Astrocyte (in vitro differentiated cells and primary cell): Measurements from ENCODE around the gene LTBP2. TPM values are rescaled to one million over a fixed set of nuclear protein-coding genes. Genes with fewer than 3 reads are reported as not detected.

ENCODE experiments used
- DNase-seq: peaks from one replicate; pipeline ENCODE4 v3.0.0-alpha.2; 2010; ENCODE audit warnings: low read depth
- FAIRE-seq: peaks from 2 replicates; lab custom pipeline; 2011; peaks lifted over from hg19 to GRCh38; lab: Jason Lieb, UNC
- H2AFZ ChIP-seq: 2 replicates; pipeline ENCODE4 v1.6.0; 2012; ENCODE audit warnings: low read depth, low read length, inconsistent platforms
- H3K27ac ChIP-seq: 2 replicates; pipeline ENCODE4 v1.5.1; 2011; ENCODE audit warnings: low read depth, low read length, inconsistent platforms
- H3K27me3 ChIP-seq: 2 replicates; pipeline ENCODE4 v1.6.0; 2011; ENCODE audit warnings: low read length, inconsistent platforms; ENCODE audit not compliant: insufficient read depth
- H3K36me3 ChIP-seq: 2 replicates; pipeline ENCODE4 v1.5.1; 2011; ENCODE audit warnings: low read length, inconsistent platforms; ENCODE audit not compliant: insufficient read depth
- H3K4me1 ChIP-seq: 2 replicates; pipeline ENCODE4 v1.5.1; 2011; ENCODE audit warnings: low read length, inconsistent platforms; ENCODE audit not compliant: insufficient read depth
- H3K4me2 ChIP-seq: 2 replicates; pipeline ENCODE4 v1.6.0; 2012; ENCODE audit warnings: low read length, inconsistent platforms
- H3K4me3 ChIP-seq: 2 replicates; pipeline ENCODE4 v1.5.1; 2011; ENCODE audit warnings: low read depth, mild to moderate bottlenecking, low read length, inconsistent platforms; ENCODE audit not compliant: insufficient read depth
- H3K79me2 ChIP-seq: 2 replicates; pipeline ENCODE4 v1.6.0; 2012; ENCODE audit warnings: mild to moderate bottlenecking, low read length, inconsistent platforms; ENCODE audit not compliant: insufficient read depth
- H3K9ac ChIP-seq: 2 replicates; pipeline ENCODE4 v1.6.0; 2012; ENCODE audit warnings: mild to moderate bottlenecking, low read length, inconsistent platforms
- H3K9me3 ChIP-seq: 2 replicates; pipeline ENCODE4 v1.5.1; 2012; ENCODE audit warnings: low read depth, mild to moderate bottlenecking, low read length, inconsistent platforms; ENCODE audit not compliant: insufficient read depth
- H4K20me1 ChIP-seq: 2 replicates; pipeline ENCODE4 v1.6.0; 2012; ENCODE audit warnings: low read length, inconsistent platforms; ENCODE audit not compliant: insufficient read depth
- H3K27ac Mint-ChIP-seq: one replicate; pipeline ENCODE4 v1.8.0; 2021; ENCODE audit warnings: mild to moderate bottlenecking, mixed read lengths; ENCODE audit not compliant: unreplicated experiment
- H3K27me3 Mint-ChIP-seq: one replicate; pipeline ENCODE4 v1.8.0; 2021; ENCODE audit warnings: low read depth, mixed read lengths; ENCODE audit not compliant: unreplicated experiment
- H3K36me3 Mint-ChIP-seq: one replicate; pipeline ENCODE4 v1.8.0; 2021; ENCODE audit warnings: low read depth, mixed read lengths; ENCODE audit not compliant: unreplicated experiment
- H3K4me1 Mint-ChIP-seq: one replicate; pipeline ENCODE4 v1.8.0; 2021; ENCODE audit warnings: low read depth, mixed read lengths; ENCODE audit not compliant: unreplicated experiment
- H3K4me3 Mint-ChIP-seq: one replicate; pipeline ENCODE4 v1.8.0; 2021; ENCODE audit warnings: mild to moderate bottlenecking, moderate library complexity, mixed read lengths; ENCODE audit not compliant: unreplicated experiment
- H3K9me3 Mint-ChIP-seq: one replicate; pipeline ENCODE4 v1.8.0; 2021; ENCODE audit warnings: mild to moderate bottlenecking, mixed read lengths; ENCODE audit not compliant: unreplicated experiment
- EZH2 ChIP-seq: IDR thresholded peaks from 2 replicates; pipeline ENCODE4 v1.6.1; 2012; ENCODE audit warnings: mild to moderate bottlenecking, low read length, inconsistent platforms; ENCODE audit not compliant: insufficient read depth
- total RNA-seq: library from RNA; stranded (reverse); gene quantifications from 2 replicates; pipeline ENCODE4 v1.2.1, GENCODE V29; 2021
- TF ChIP-seq, protein P1 (sequence below): IDR thresholded peaks from 2 replicates; pipeline ENCODE4 v1.5.1; 2011; ENCODE audit warnings: low read depth, mild to moderate bottlenecking, inconsistent platforms, low read length, moderate library complexity; ENCODE audit not compliant: insufficient read depth

LTBP2 gene
- total RNA-seq, 1 donor from 2014 or later = 162 TPM

DNA sequence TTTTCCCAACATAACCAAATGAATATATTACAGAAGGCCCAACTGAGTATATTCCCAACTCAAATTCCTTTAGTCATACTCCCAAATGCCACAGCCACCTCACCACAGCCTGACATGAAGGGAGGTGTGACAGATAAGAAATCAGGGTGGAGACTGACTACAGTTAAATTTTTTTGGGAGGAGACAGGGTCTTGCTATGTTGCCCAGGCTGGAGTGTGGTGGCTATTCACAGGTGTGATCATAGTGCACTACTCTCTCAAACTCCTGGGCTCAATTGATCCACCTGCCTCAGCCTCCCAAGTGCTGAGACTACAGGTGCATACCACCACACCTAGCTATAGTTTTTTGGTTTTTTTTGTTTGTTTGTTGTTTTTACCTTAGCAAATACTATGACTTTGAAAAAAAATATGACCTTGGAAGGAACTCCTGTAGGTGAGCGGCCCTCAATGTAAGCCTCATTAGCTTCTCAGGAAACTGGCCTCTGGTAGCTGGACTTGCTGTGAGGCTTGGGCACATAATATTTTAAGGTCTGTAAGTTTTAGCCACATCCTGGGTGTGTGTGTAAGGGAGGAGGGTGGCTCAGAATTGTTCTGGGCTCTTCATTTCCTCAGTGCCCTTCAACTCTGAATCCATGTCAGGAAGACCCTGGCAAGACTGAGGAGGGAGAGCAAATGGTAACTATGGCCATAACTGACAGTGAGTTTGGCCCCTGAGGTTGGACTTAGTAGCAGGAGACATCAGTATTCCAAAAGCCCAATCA is 39.1 kb upstream of the LTBP2 start:
- peaks cover 53% of the 10 kb centered on the region for H3K4me1 Mint-ChIP-seq
- Histone ChIP-seq H3K79me2 (no peaks in the 10 kb centered on the region), H3K27me3 (no peaks in the 10 kb centered on the region), H4K20me1 (no peaks in the 10 kb centered on the region), H3K4me2 (no peak overlapping the region), H2AFZ (no peak overlapping the region), H3K4me1 (peaks cover 26% of the 10 kb centered on the region), H3K9ac (no peak overlapping the region), H3K27ac (no peak overlapping the region), H3K9me3 (no peaks in the 10 kb centered on the region), H3K36me3 (peaks cover 6% of the 10 kb centered on the region), H3K4me3 (no peak overlapping the region)
- DNase-seq = no peak
- no peak overlapping the region for H3K27ac Mint-ChIP-seq
- peaks cover 24% of the 10 kb centered on the region for H3K36me3 Mint-ChIP-seq
- FAIRE-seq = no peak
- H3K4me3 Mint-ChIP-seq = no peak overlapping the region
- H3K27me3 Mint-ChIP-seq = no peaks in the 10 kb centered on the region
- no peaks in the 10 kb centered on the region for H3K9me3 Mint-ChIP-seq
- no peak for TF ChIP-seq EZH2
- TF ChIP-seq, protein P1, sequence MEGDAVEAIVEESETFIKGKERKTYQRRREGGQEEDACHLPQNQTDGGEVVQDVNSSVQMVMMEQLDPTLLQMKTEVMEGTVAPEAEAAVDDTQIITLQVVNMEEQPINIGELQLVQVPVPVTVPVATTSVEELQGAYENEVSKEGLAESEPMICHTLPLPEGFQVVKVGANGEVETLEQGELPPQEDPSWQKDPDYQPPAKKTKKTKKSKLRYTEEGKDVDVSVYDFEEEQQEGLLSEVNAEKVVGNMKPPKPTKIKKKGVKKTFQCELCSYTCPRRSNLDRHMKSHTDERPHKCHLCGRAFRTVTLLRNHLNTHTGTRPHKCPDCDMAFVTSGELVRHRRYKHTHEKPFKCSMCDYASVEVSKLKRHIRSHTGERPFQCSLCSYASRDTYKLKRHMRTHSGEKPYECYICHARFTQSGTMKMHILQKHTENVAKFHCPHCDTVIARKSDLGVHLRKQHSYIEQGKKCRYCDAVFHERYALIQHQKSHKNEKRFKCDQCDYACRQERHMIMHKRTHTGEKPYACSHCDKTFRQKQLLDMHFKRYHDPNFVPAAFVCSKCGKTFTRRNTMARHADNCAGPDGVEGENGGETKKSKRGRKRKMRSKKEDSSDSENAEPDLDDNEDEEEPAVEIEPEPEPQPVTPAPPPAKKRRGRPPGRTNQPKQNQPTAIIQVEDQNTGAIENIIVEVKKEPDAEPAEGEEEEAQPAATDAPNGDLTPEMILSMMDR = no peak

DNA sequence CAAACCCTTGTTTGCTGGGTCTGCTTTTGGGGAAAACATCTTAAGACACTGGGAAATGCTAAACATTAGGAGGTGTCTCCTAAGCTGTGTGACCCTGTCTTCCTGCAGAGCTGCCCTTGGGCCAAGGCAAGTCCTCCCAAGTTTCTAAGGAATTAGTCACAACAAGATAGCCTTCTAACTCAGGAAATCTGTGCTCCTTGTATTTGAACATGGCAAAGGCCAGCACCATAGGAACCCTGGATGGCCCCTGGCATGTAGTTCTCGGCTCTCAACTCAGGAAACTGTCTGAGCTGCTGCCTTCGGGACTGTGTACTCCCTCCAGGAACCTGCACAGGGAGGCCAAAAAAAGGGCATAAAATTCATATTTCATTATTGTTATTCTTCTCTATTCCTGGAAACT is 37.6 kb upstream of the LTBP2 start:
- Histone ChIP-seq H3K4me3 (no peak overlapping the region), H3K9ac (no peak overlapping the region), H3K9me3 (no peaks in the 10 kb centered on the region), H3K4me1 (peaks cover 17% of the 10 kb centered on the region), H2AFZ (no peak overlapping the region), H3K27me3 (no peaks in the 10 kb centered on the region), H3K27ac (no peak overlapping the region), H4K20me1 (no peaks in the 10 kb centered on the region), H3K36me3 (peaks cover 5% of the 10 kb centered on the region), H3K79me2 (no peaks in the 10 kb centered on the region), H3K4me2 (no peak overlapping the region)
- peak; percentile 23 for FAIRE-seq
- TF ChIP-seq EZH2 = no peak
- TF ChIP-seq, protein P1 = no peak
- no peaks in the 10 kb centered on the region for H3K9me3 Mint-ChIP-seq
- peaks cover 23% of the 10 kb centered on the region for H3K36me3 Mint-ChIP-seq
- peak overlapping the region; percentile 15 for H3K4me3 Mint-ChIP-seq
- peaks cover 42% of the 10 kb centered on the region for H3K4me1 Mint-ChIP-seq
- H3K27me3 Mint-ChIP-seq = no peaks in the 10 kb centered on the region
- DNase-seq = no peak
- H3K27ac Mint-ChIP-seq = peak overlapping the region; percentile 69

GRCh38 chr14:74649167-74649566 is 37.1 kb upstream of the LTBP2 start:
- Mint-ChIP-seq H3K4me1 (peaks cover 41% of the 10 kb centered on the region), H3K9me3 (no peaks in the 10 kb centered on the region), H3K27ac (peak overlapping the region; percentile 69), H3K4me3 (no peak overlapping the region), H3K27me3 (no peaks in the 10 kb centered on the region), H3K36me3 (peaks cover 18% of the 10 kb centered on the region)
- Histone ChIP-seq H3K9me3 (no peaks in the 10 kb centered on the region), H3K36me3 (peaks cover 2% of the 10 kb centered on the region), H3K79me2 (no peaks in the 10 kb centered on the region), H2AFZ (no peak overlapping the region), H3K27ac (no peak overlapping the region), H3K4me3 (no peak overlapping the region), H3K27me3 (no peaks in the 10 kb centered on the region), H3K9ac (no peak overlapping the region), H3K4me2 (no peak overlapping the region), H3K4me1 (peaks cover 17% of the 10 kb centered on the region), H4K20me1 (no peaks in the 10 kb centered on the region)
- no peak for FAIRE-seq
- DNase-seq = no peak
- TF ChIP-seq EZH2 = no peak
- TF ChIP-seq, protein P1 = no peak
